Naive thymus-derived CD4-positive, alpha-beta T cell (primary cell): Measurements from ENCODE around the gene EPB41L2. TPM values are rescaled to one million over a fixed set of nuclear protein-coding genes. Genes with fewer than 3 reads are reported as not detected.

ENCODE experiments used
- ATAC-seq: fragments of 150-1000 bp; cut with Tn5 transposase; 2 replicates; pipeline ENCODE4 v1.10.0; 2021; ENCODE audit warnings: mild to moderate bottlenecking, moderate library complexity
- CTCF ChIA-PET: fragments of 350-600 bp; sonication (Branson Sonifier 250); formaldehyde crosslinking; loops from one replicate; lab custom pipeline; 2021; ENCODE audit warnings: antibody characterized with exemption; lab: Charles Lee
- POLR2A ChIA-PET: fragments of 350-600 bp; sonication (Branson Sonifier 250); formaldehyde crosslinking; loops from one replicate; lab custom pipeline; 2021; ENCODE audit warnings: antibody characterized with exemption, inconsistent platforms; lab: Charles Lee
- DNase-seq, 9 donors: peaks; one replicate each; pipeline versions ENCODE4 v3.0.0 to v3.0.0-alpha.2; 2020 to 2022; ENCODE audit warnings: mixed read lengths in 1 of 9
- H3K27ac ChIP-seq: one replicate; pipeline ENCODE4 v1.7.0; 2013; ENCODE audit warnings: mild to moderate bottlenecking, low read depth, low read length, moderate library complexity
- H3K27me3 ChIP-seq, 2 donors: one replicate each; pipeline ENCODE4 v1.7.0; 2013; ENCODE audit warnings: low read length in 2 of 2, mild to moderate bottlenecking in 2 of 2, moderate library complexity in 2 of 2; ENCODE audit not compliant: control insufficient read depth in 2 of 2, insufficient read depth in 2 of 2
- H3K36me3 ChIP-seq, 3 experiments: 1 replicate in 2 of 3; 2 replicates in 1 of 3; pipeline ENCODE4 v1.7.0; 2013; ENCODE audit warnings: low read length in 3 of 3, mild to moderate bottlenecking in 3 of 3, moderate library complexity in 1 of 3; ENCODE audit not compliant: insufficient read depth in 3 of 3, control insufficient read depth in 2 of 3
- H3K4me1 ChIP-seq, 2 donors: one replicate each; pipeline ENCODE4 v1.7.0; 2013; ENCODE audit warnings: low read length in 2 of 2, mild to moderate bottlenecking in 2 of 2, moderate library complexity in 1 of 2; ENCODE audit not compliant: control insufficient read depth in 2 of 2, insufficient read depth in 2 of 2
- H3K4me3 ChIP-seq: 2 replicates; pipeline ENCODE4 v1.7.0; 2013; ENCODE audit warnings: mild to moderate bottlenecking, low read length
- H3K9me3 ChIP-seq, 3 experiments: 1 replicate in 2 of 3; 2 replicates in 1 of 3; pipeline ENCODE4 v1.7.0; 2013; ENCODE audit warnings: low read length in 3 of 3; ENCODE audit not compliant: control insufficient read depth in 2 of 3
- H3K27ac Mint-ChIP-seq, 9 donors: one replicate each; pipeline ENCODE4 v1.8.0; 2020 to 2022; ENCODE audit warnings: mixed read lengths in 9 of 9, mild to moderate bottlenecking in 8 of 9, moderate library complexity in 5 of 9, inconsistent platforms in 2 of 9
- H3K27me3 Mint-ChIP-seq, 5 donors: one replicate each; pipeline ENCODE4 v1.8.0; 2021 to 2022; ENCODE audit warnings: mixed read lengths in 5 of 5, mild to moderate bottlenecking in 1 of 5
- H3K36me3 Mint-ChIP-seq, 5 donors: one replicate each; pipeline ENCODE4 v1.8.0; 2020 to 2022; ENCODE audit warnings: mixed read lengths in 5 of 5, mild to moderate bottlenecking in 3 of 5, inconsistent platforms in 1 of 5
- H3K4me1 Mint-ChIP-seq, 7 donors: one replicate each; pipeline ENCODE4 v1.8.0; 2020 to 2022; ENCODE audit warnings: mixed read lengths in 7 of 7, mild to moderate bottlenecking in 3 of 7, inconsistent platforms in 1 of 7
- H3K4me3 Mint-ChIP-seq, 10 donors: one replicate each; pipeline ENCODE4 v1.8.0; 2020 to 2022; ENCODE audit warnings: mild to moderate bottlenecking in 10 of 10, mixed read lengths in 10 of 10, moderate library complexity in 6 of 10, inconsistent platforms in 2 of 10
- H3K9me3 Mint-ChIP-seq, 11 donors: one replicate each; pipeline ENCODE4 v1.8.0; 2020 to 2022; ENCODE audit warnings: mixed read lengths in 11 of 11, mild to moderate bottlenecking in 4 of 11, inconsistent platforms in 1 of 11, moderate library complexity in 1 of 11
- intact Hi-C, 2 donors: fragments of 100-400 bp; cut with micrococcal nuclease; formaldehyde crosslinking; loops; one replicate each; pipeline ENCODE4 v1.15.1; 2023
- polyA plus RNA-seq, 2 donors: library from polyadenylated mRNA; unstranded; fragments of 300-500 nt; fragmentation: Illumina TruSeq; gene quantifications; one replicate each; pipeline ENCODE4 v1.2.3, GENCODE V29; 2021
- total RNA-seq, 6 experiments: library from RNA in 5 of 6; stranded (reverse) in 5 of 6; gene quantifications; 1 replicate in 5 of 6; 2 replicates in 1 of 6; pipeline ENCODE4 v1.2.3 and lab custom pipeline; 2021 to 2026

The EPB41L2 gene
- total and polyA plus RNA-seq, 7 experiments from 2014 or later: 4.6 to 26.9 (median 12.3) TPM

DNA sequence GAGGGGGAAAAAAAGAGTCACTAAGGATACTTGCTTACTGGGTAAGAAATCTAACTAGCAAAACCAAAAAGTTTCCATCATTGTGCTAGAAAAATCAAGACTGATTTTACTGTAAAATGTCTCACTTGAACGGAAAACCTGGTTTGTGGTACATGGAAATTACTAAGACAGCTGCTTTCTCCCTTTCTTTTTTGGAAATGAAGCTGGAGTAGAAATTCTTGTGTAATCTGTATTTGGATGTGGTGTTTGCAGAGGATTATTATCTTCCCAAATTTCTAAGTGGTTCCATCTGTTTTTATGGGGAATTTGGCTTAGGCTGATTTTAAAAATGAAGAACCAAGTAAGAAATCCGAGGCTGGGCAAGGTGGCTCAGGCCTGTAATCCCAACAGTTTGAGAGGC, 20.4 kb downstream of the EPB41L2 start:
- H3K27ac ChIP-seq: no peak overlapping the region
- peaks cover 0 to 2% (median 0%) of the 10 kb centered on the region in 5 donors for H3K27me3 Mint-ChIP-seq
- H3K27ac Mint-ChIP-seq: no peak overlapping the region
- H3K4me1 Mint-ChIP-seq: peaks cover 0 to 3% (median 0%) of the 10 kb centered on the region in 7 donors
- DNase-seq: no peak
- peaks cover 0 to 2% (median 0%) of the 10 kb centered on the region in 11 donors for H3K9me3 Mint-ChIP-seq
- no peak overlapping the region for H3K4me3 Mint-ChIP-seq
- H3K27me3 ChIP-seq: no peaks in the 10 kb centered on the region
- H3K9me3 ChIP-seq: no peaks in the 10 kb centered on the region
- no peaks in the 10 kb centered on the region for H3K36me3 ChIP-seq
- H3K36me3 Mint-ChIP-seq: peaks cover 0 to 3% (median 0%) of the 10 kb centered on the region in 5 donors
- POLR2A ChIA-PET: no interaction called here
- CTCF ChIA-PET: no interaction called here
- no peaks in the 10 kb centered on the region for H3K4me1 ChIP-seq
- ATAC-seq: no peak
- intact Hi-C loops: no loop called here
- H3K4me3 ChIP-seq: no peak overlapping the region

DNA sequence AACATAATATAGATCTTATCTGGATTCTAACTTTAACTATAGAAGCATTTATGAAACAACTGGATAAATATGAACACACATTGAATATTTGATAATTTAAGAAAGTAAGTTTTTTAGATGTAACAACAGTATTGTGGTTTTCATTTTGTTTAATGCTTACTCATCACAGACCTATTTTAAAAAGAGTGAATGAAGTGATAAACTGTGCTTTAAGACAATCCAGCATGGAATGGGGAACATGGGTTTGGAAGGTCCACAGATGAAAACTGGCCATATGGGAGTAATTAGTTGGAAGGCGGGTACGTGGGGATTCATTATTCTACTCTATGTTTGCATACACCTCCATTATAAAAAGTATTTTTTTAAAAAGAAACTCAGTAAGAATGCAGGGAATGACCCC, 21.2 kb downstream of the EPB41L2 start:
- Mint-ChIP-seq H3K4me3 (no peak overlapping the region), H3K9me3 (peaks cover 0 to 2% (median 0%) of the 10 kb centered on the region in 11 donors), H3K36me3 (no peaks in the 10 kb centered on the region), H3K27ac (no peak overlapping the region), H3K4me1 (peaks cover 0 to 3% (median 0%) of the 10 kb centered on the region in 7 donors), H3K27me3 (peaks cover 0 to 2% (median 0%) of the 10 kb centered on the region in 5 donors)
- CTCF ChIA-PET: no interaction called here
- Histone ChIP-seq H3K27ac (no peak overlapping the region), H3K27me3 (no peaks in the 10 kb centered on the region), H3K4me1 (no peaks in the 10 kb centered on the region), H3K4me3 (no peak overlapping the region), H3K36me3 (no peaks in the 10 kb centered on the region), H3K9me3 (no peaks in the 10 kb centered on the region)
- intact Hi-C loops: no loop called here
- no peak for DNase-seq
- no peak for ATAC-seq
- POLR2A ChIA-PET: no interaction called here

DNA sequence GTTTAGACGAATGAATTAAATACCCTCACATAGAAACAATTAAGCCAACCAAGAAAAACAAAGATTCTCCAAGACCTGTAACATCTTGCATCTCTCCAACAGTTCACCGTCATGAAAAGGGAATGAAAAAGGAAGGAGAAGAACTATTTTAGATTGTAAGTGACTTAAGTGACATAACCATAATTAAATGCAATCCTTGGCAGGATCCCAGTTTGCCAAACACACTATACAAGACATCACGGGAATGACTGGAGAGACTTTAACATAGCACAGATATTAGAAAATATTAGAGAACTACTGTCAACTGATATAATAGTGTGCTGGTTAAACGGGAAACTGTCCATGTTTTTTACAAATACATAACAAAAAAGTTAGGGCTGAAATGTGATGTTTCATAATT, 22.2 kb downstream of the EPB41L2 start:
- Histone ChIP-seq H3K27me3 (no peaks in the 10 kb centered on the region), H3K4me3 (no peak overlapping the region), H3K27ac (no peak overlapping the region), H3K9me3 (no peaks in the 10 kb centered on the region), H3K36me3 (no peaks in the 10 kb centered on the region), H3K4me1 (no peaks in the 10 kb centered on the region)
- CTCF ChIA-PET: interaction anchor here (0.7 kb wide), 1 partner anchor 9 kb away, joined by 4 read pairs; no protein-coding TSS in a partner anchor
- Mint-ChIP-seq H3K36me3 (peaks cover 0 to 4% (median 0%) of the 10 kb centered on the region in 5 donors), H3K27me3 (peaks cover 0 to 2% (median 0%) of the 10 kb centered on the region in 5 donors), H3K4me3 (no peak overlapping the region), H3K9me3 (peaks cover 0 to 2% (median 0%) of the 10 kb centered on the region in 11 donors), H3K27ac (no peak overlapping the region), H3K4me1 (peaks cover 0 to 3% (median 0%) of the 10 kb centered on the region in 7 donors)
- ATAC-seq: no peak
- no peak for DNase-seq
- POLR2A ChIA-PET: no interaction called here
- intact Hi-C loops: no loop called here

DNA sequence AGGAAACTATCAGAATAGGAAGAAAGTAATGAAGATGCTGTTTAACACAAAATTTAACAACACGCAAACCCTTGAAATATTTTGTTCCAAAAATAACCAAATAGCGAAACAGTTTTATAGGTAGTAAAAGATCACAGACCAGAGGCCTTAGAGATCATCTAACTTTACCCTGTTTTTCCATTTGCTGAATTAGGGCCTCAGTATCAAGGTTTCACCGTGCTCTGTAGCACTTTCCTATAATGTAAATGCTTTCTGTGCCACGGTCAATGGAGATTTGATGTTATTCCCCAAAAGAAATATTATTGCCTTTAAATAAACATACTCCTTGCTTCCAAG, 23.7 kb downstream of the EPB41L2 start:
- Histone ChIP-seq H3K9me3 (no peaks in the 10 kb centered on the region), H3K4me1 (no peaks in the 10 kb centered on the region), H3K27me3 (no peaks in the 10 kb centered on the region), H3K4me3 (no peak overlapping the region), H3K36me3 (no peaks in the 10 kb centered on the region), H3K27ac (no peak overlapping the region)
- CTCF ChIA-PET: no interaction called here
- ATAC-seq (no peak), DNase-seq (no peak)
- Mint-ChIP-seq H3K36me3 (peaks cover 0 to 4% (median 0%) of the 10 kb centered on the region in 5 donors), H3K4me3 (no peak overlapping the region), H3K27ac (no peak overlapping the region), H3K9me3 (no peaks in the 10 kb centered on the region), H3K4me1 (peaks cover 0 to 4% (median 0%) of the 10 kb centered on the region in 7 donors), H3K27me3 (no peaks in the 10 kb centered on the region)
- POLR2A ChIA-PET: no interaction called here
- intact Hi-C loops: no loop called here

DNA sequence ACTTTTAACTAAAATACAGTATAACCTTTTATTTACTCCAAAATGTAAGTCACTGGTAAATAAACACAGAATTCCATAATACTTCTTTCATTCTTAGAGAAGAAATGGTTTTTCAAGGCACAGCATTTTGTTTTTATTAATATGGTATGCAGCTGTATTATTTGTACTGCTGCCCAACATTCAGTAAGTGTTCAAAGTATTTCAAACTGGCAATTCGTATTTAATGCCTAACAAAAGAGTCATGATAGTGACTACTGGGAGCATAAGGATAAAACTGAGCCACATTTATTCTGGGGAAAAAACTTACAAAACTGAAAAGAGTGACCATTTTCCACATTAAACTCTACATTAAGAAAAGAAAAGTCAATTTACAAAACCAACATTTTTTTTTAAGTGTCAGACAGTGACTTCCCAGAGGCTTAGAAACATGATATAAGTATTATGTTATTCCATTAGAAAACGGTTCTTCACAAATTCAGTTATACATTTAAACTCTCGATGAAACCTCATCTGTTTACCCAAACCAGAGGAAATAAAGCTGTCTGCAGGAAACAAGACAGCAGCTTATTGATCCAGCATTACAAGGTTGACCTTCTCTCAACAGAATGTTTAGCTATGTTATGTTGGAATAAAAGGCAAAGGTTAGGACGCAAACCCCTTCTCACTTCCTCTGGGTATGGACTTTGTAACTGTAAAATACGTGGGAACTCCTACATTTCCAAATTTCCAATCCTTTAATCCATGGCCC, 24.3 kb downstream of the EPB41L2 start:
- CTCF ChIA-PET: no interaction called here
- intact Hi-C loops: no loop called here
- no peaks in the 10 kb centered on the region for H3K9me3 Mint-ChIP-seq

DNA sequence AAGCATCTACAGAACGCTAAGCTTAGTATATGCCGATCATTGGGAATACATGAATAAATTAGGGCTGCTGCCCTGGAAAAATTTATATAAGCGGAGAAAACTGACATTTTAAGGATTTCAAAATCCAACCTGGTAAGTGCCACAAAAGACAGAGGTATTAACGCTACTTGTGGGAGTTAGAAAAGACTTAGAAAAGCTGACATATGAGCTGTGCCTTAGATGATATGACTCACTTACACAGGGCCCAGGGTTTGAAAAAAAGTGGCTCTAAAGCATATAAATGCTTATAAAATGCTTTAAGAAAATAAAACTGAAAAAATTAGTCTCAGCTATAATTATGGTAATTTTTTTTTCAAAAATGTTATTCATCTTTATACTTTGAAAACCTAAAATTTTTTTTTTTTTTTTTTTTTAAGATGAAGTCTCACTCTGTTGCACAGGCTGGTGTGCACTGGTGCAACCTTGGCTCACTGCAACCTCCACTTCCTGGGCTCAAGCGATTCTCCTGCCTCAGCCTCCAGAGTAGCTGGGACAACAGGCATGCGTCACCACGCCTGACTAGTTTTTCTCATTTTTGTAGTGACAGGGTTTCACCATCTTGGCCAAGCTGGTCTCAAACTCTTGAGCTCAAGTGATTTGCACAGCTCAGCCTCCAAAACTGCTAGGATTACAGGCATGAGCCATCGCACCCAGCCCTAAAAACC, 25.7 kb downstream of the EPB41L2 start:
- DNase-seq: no peak
- Histone ChIP-seq H3K4me1 (no peaks in the 10 kb centered on the region), H3K27me3 (no peaks in the 10 kb centered on the region), H3K27ac (no peak overlapping the region), H3K9me3 (no peaks in the 10 kb centered on the region), H3K36me3 (no peaks in the 10 kb centered on the region), H3K4me3 (no peak overlapping the region)
- Mint-ChIP-seq H3K27ac (no peak overlapping the region), H3K9me3 (no peaks in the 10 kb centered on the region), H3K4me3 (no peak overlapping the region), H3K27me3 (no peaks in the 10 kb centered on the region), H3K36me3 (peaks cover 0 to 4% (median 0%) of the 10 kb centered on the region in 5 donors), H3K4me1 (peaks cover 0 to 12% (median 5%) of the 10 kb centered on the region in 7 donors)
- ChIA-PET CTCF (no interaction called here), POLR2A (no interaction called here)
- intact Hi-C loops: no loop called here
- no peak for ATAC-seq

More for the DNA sequence above, 24.3 kb downstream of the EPB41L2 start:
- Mint-ChIP-seq H3K27me3 (no peaks in the 10 kb centered on the region), H3K4me3 (no peak overlapping the region), H3K36me3 (peaks cover 0 to 4% (median 0%) of the 10 kb centered on the region in 5 donors), H3K27ac (no peak overlapping the region), H3K4me1 (peaks cover 0 to 6% (median 0%) of the 10 kb centered on the region in 7 donors)
- Histone ChIP-seq H3K27me3 (no peaks in the 10 kb centered on the region), H3K4me3 (no peak overlapping the region), H3K27ac (no peak overlapping the region), H3K36me3 (no peaks in the 10 kb centered on the region), H3K4me1 (no peaks in the 10 kb centered on the region), H3K9me3 (no peaks in the 10 kb centered on the region)
- DNase-seq: no peak
- POLR2A ChIA-PET: no interaction called here
- ATAC-seq: no peak
